ENCODE results near the gene TIPARP. TPM values are rescaled to one million over a fixed set of nuclear protein-coding genes. Genes with fewer than 3 reads are reported as not detected.
A peak's percentile ranks its signal among the peaks of the same experiment; 100 is the strongest.

Gene TIPARP
- total and polyA plus RNA-seq, 4 donors: 20.8 to 56.1 (median 40.0) TPM

- TF ChIP-seq CTCF (IDR thresholded peaks at IDR 0.05; ENCODE audit: control extremely low read depth, extremely low read depth): no peak
- H3K9me3 ChIP-seq (ENCODE audit: control insufficient read depth in 4 of 4, insufficient read depth in 3 of 4, low read length in 3 of 4): no peaks in the 10 kb centered on the region
- H3K27me3 ChIP-seq (ENCODE audit: control insufficient read depth in 3 of 3, insufficient read depth in 3 of 3, low read length in 2 of 3): no peaks in the 10 kb centered on the region
- H3K27ac ChIP-seq (ENCODE audit: low read depth in 1 of 2, low read length in 1 of 2): peak overlapping the region; percentile 74 to 83
- peak overlapping the region; percentile 31 for H3K4me3 ChIP-seq
- H3K36me3 ChIP-seq (ENCODE audit: control insufficient read depth in 4 of 4, insufficient read depth in 4 of 4, low read length in 4 of 4): peaks cover 0 to 9% (median 6%) of the 10 kb centered on the region in 4 donors
- WGBS, 2 donors: 9 to 13% methylated on average over 10 of the region's 10 CpGs
- H3K4me1 ChIP-seq (ENCODE audit: control insufficient read depth in 5 of 5, insufficient read depth in 5 of 5, low read length in 5 of 5): peaks cover 0 to 18% (median 6%) of the 10 kb centered on the region in 5 donors
- no peak for ATAC-seq (ENCODE audit: insufficient read depth, low FRiP score)
- peak overlapping the region in 1 of 2 donors; percentile 82 for H3K9ac ChIP-seq (ENCODE audit: insufficient read depth in 1 of 2, low read length in 2 of 2)
- DNase-seq: no peak
These were observed 701 bp upstream of the TIPARP start for GRCh38 chr3:156673732-156674045.

GRCh38 chr3:156674911-156675829 lies 780 bp downstream of the TIPARP start:
- peak; percentile 22 for ATAC-seq (ENCODE audit: insufficient read depth, low FRiP score)
- 0% methylated on average over 91 to 93 of the region's 93 CpGs for WGBS, 2 donors
- Histone ChIP-seq H3K36me3 (ENCODE audit: control insufficient read depth in 4 of 4, insufficient read depth in 4 of 4, low read length in 4 of 4) (peaks cover 4 to 19% (median 6%) of the 10 kb centered on the region in 4 donors), H3K9me3 (ENCODE audit: control insufficient read depth in 4 of 4, insufficient read depth in 3 of 4, low read length in 3 of 4) (no peaks in the 10 kb centered on the region), H3K9ac (ENCODE audit: insufficient read depth in 1 of 2, low read length in 2 of 2) (peak overlapping the region; percentile 31 to 87), H3K4me3 (peak overlapping the region; percentile 85), H3K27me3 (ENCODE audit: control insufficient read depth in 3 of 3, insufficient read depth in 3 of 3, low read length in 2 of 3) (no peaks in the 10 kb centered on the region), H3K4me1 (ENCODE audit: control insufficient read depth in 5 of 5, insufficient read depth in 5 of 5, low read length in 5 of 5) (peaks cover 0 to 18% (median 6%) of the 10 kb centered on the region in 5 donors), H3K27ac (ENCODE audit: low read depth in 1 of 2, low read length in 1 of 2) (peak overlapping the region; percentile 93 to 98)
- DNase-seq: peak; percentile 69 to 74 (median 72)
- no peak for TF ChIP-seq CTCF (IDR thresholded peaks at IDR 0.05; ENCODE audit: control extremely low read depth, extremely low read depth)

GRCh38 chr3:156675830-156676767 lies 1.7 kb downstream of the TIPARP start:
- TF ChIP-seq CTCF (IDR thresholded peaks at IDR 0.05; ENCODE audit: control extremely low read depth, extremely low read depth): no peak
- H3K27ac ChIP-seq (ENCODE audit: low read depth in 1 of 2, low read length in 1 of 2): peak overlapping the region; percentile 93 to 98
- H3K4me3 ChIP-seq: peak overlapping the region; percentile 85
- peaks cover 5 to 25% (median 9%) of the 10 kb centered on the region in 5 donors for H3K4me1 ChIP-seq (ENCODE audit: control insufficient read depth in 5 of 5, insufficient read depth in 5 of 5, low read length in 5 of 5)
- peaks cover 5 to 19% (median 7%) of the 10 kb centered on the region in 4 donors for H3K36me3 ChIP-seq (ENCODE audit: control insufficient read depth in 4 of 4, insufficient read depth in 4 of 4, low read length in 4 of 4)
- peak; percentile 18 to 59 (median 55) for DNase-seq
- peak overlapping the region; percentile 31 to 87 for H3K9ac ChIP-seq (ENCODE audit: insufficient read depth in 1 of 2, low read length in 2 of 2)
- H3K9me3 ChIP-seq (ENCODE audit: control insufficient read depth in 4 of 4, insufficient read depth in 3 of 4, low read length in 3 of 4): no peaks in the 10 kb centered on the region
- H3K27me3 ChIP-seq (ENCODE audit: control insufficient read depth in 3 of 3, insufficient read depth in 3 of 3, low read length in 2 of 3): no peaks in the 10 kb centered on the region
- WGBS, 2 donors: 12 to 14% methylated on average over 18 of the region's 18 CpGs
- ATAC-seq (ENCODE audit: insufficient read depth, low FRiP score): no peak
